GM21515 (cell line): Measurements from ENCODE around the gene PHF13.
A peak's percentile ranks its signal among the peaks of the same experiment; 100 is the strongest.

Source experiments
- ATAC-seq: cut with Tn5 transposase; IDR thresholded peaks from one replicate; pipeline ENCODE4 v1.9.1; 2021; ENCODE audit not compliant: unreplicated experiment

Gene PHF13

DNA sequence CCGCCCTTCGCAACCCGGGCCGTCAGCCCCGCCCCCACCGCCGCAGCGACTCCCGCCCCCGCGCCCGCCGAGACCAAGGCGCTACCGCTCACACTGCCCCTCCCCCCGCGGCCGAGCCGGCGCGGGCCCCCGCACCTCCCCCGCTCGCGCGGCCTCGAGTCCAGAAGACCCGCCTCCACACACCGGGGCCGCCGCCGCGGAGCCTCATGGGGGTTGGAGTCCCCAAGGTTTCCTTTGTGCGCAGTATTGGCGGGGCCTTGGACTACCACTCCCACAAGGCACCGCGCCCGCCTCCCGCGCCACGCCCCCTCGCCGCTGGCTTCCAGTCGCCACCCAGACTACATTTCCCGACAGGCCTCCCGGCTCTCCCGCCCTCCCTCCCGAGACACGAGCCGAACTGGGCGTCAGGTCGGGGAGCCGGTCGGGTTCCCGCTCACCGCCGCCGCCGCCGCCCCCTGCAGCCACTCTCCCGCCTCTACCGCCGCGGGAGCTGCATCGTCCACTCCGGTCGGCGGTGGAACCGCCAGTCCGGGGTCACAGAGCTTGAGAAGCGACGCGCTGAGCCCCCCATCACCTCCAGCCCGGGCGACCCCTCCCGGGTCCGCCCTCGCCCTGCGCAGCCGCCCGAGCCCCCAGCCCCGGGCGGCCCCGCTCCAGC, at the start of gene PHF13:
PHF13 (plus strand) TSS at position 371 of the 658 bp plus-strand sequence. CDS start 336 bp downstream, outside the sequence.
- peak; percentile 93 for ATAC-seq

DNA sequence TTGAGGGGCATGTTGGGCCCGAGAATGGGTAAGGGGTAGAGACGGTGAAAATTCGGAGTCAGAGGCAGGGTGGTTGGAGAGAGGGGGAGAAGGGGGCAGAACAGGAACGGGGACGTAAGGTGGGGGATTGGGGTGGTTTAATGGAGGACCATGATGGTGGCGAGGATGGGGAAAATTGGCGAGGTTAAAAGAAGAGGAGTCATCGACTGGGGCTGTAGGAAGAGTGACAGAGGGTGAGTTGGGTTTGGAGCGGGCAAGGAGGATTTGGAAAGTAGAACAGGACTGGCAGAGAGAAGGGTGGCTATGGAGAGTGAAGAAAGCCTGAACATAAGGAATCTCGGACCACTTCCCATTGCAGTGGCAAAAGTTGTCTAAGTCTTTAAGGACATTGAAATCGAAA, 44.5 kb upstream of the PHF13 start:
- ATAC-seq: no peak

DNA sequence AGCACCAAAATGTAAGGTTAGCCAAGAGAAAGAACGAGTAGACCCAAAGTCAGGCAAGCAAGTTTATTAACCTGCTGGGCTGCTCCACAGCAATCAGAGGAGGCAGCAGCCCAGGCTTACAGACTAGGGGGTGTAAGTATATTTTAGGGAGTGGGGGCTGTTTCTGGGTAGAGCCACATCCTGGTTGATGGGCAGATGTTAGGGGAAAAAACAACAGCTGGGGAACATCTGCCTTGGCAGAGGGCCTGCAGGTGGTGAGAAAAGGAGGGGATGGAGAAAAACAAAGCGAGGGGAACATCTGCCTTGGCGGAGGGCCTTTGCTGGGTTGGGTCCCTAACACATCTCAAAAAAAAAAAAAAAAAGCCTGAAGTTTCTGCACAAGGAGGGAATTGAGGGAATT, 43.4 kb upstream of the PHF13 start:
- no peak for ATAC-seq

GRCh38 chr1:6570987-6571386, 42.5 kb upstream of the PHF13 start:
- no peak for ATAC-seq

GRCh38 chr1:6572653-6573383, 40.7 kb upstream of the PHF13 start:
- ATAC-seq: no peak

- no peak for ATAC-seq
These were observed 39.4 kb upstream of the PHF13 start for GRCh38 chr1:6574025-6574620.

DNA sequence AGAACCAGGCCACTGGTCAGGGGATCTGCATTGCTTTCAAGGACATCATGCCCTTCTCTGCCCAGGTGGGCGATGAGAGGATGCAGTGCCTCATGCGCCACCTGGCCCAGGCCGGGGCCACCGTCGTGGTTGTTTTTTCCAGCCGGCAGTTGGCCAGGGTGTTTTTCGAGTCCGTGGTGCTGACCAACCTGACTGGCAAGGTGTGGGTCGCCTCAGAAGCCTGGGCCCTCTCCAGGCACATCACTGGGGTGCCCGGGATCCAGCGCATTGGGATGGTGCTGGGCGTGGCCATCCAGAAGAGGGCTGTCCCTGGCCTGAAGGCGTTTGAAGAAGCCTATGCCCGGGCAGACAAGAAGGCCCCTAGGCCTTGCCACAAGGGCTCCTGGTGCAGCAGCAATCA, 38.7 kb upstream of the PHF13 start:
- no peak for ATAC-seq

DNA sequence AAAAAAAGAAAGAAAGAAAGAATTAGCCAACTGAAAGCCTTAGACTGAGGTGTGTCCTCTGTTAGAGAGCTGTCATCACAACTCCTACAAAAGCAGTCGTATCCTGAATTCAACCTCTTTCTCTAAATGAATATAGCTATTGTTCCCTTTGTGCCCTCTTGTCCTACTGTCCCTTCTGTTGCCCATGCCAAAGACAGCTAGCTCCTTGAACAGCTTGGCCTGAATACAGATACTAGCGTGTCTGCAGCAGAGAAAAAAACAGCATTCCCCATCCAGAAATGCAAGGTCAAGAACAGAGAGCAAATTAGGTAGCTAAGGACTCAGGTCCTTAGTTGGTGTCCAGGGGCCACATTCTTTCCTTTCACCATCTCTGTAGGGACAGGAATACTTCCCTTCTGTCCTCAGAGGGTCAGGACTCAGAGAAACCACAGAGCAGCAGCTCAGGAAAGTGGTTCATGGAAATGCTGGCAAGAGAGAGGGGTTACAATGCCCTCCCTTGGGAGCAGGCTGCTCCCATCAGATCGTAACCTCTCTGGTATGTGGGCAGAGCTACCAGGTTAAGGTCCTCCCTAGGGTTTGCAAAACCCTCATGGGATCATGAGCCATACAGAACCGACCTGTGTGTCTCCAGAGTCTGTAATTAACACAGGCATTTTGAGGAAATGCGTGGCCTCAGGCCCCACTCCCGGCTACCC, 35.6 kb upstream of the PHF13 start:
- no peak for ATAC-seq

GRCh38 chr1:6578624-6579373, 34.7 kb upstream of the PHF13 start:
- ATAC-seq: no peak

DNA sequence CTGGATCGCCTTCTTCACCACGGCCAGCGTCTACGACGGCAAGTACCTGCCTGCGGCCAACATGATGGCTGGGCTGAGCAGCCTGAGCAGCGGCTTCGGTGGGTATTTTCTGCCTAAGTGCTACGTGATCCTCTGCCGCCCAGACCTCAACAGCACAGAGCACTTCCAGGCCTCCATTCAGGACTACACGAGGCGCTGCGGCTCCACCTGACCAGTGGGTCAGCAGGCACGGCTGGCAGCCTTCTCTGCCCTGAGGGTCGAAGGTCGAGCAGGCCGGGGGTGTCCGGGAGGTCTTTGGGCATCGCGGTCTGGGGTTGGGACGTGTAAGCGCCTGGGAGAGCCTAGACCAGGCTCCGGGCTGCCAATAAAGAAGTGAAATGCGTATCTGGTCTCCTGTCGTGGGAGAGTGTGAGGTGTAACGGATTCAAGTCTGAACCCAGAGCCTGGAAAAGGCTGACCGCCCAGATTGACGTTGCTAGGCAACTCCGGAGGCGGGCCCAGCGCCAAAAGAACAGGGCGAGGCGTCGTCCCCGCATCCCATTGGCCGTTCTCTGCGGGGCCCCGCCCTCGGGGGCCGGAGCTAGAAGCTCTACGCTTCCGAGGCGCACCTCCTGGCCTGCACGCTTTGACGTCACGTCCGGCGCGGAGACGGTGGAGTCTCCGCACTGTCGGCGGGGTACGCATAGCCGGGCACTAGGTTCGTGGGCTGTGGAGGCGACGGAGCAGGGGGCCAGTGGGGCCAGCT, 34.0 kb upstream of the PHF13 start, which contains the start of gene ZBTB48:
ZBTB48 (plus strand) TSS at position 621 of the 745 bp plus-strand sequence. CDS start 616 bp downstream, outside the sequence.
- peak; percentile 96 for ATAC-seq

DNA sequence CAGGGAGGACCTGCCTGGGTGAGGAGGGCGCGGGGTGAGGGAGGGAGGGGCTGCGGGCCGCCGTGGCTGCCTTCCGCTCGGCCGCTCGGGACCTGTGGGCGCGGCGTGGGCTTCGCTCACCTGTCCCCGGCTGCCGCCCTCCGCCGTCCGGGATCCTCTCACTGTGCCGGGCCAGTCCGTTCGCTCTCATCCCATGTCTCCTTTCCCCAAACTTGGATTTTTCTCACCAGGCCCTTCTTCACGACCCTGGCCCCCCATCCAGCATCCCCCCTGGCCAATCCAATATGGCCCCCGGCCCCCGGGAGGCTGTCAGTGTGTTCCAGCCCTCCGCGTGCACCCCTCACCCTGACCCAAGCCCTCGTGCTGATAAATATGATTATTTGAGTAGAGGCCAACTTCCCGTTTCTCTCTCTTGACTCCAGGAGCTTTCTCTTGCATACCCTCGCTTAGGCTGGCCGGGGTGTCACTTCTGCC, 33.4 kb upstream of the PHF13 start:
- ATAC-seq: peak; percentile 19

DNA sequence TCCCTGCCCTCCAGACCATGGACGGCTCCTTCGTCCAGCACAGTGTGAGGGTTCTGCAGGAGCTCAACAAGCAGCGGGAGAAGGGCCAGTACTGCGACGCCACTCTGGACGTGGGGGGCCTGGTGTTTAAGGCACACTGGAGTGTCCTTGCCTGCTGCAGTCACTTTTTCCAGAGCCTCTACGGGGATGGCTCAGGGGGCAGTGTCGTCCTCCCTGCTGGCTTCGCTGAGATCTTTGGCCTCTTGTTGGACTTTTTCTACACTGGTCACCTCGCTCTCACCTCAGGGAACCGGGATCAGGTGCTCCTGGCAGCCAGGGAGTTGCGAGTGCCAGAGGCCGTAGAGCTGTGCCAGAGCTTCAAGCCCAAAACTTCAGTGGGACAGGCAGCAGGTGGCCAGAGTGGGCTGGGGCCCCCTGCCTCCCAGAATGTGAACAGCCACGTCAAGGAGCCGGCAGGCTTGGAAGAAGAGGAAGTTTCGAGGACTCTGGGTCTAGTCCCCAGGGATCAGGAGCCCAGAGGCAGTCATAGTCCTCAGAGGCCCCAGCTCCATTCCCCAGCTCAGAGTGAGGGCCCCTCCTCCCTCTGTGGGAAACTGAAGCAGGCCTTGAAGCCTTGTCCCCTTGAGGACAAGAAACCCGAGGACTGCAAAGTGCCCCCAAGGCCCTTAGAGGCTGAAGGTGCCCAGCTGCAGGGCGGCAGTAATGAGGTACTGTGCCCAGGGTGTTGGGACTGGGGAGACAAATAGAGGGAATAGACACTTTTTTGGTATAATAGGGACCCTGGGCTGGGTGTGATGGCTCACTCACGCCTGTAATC, 32.7 kb upstream of the PHF13 start:
- ATAC-seq: no peak

- no peak for ATAC-seq
These were observed 31.8 kb upstream of the PHF13 start for GRCh38 chr1:6581561-6582305.

- no peak for ATAC-seq
These were observed 31.2 kb upstream of the PHF13 start for GRCh38 chr1:6582370-6582769.

DNA sequence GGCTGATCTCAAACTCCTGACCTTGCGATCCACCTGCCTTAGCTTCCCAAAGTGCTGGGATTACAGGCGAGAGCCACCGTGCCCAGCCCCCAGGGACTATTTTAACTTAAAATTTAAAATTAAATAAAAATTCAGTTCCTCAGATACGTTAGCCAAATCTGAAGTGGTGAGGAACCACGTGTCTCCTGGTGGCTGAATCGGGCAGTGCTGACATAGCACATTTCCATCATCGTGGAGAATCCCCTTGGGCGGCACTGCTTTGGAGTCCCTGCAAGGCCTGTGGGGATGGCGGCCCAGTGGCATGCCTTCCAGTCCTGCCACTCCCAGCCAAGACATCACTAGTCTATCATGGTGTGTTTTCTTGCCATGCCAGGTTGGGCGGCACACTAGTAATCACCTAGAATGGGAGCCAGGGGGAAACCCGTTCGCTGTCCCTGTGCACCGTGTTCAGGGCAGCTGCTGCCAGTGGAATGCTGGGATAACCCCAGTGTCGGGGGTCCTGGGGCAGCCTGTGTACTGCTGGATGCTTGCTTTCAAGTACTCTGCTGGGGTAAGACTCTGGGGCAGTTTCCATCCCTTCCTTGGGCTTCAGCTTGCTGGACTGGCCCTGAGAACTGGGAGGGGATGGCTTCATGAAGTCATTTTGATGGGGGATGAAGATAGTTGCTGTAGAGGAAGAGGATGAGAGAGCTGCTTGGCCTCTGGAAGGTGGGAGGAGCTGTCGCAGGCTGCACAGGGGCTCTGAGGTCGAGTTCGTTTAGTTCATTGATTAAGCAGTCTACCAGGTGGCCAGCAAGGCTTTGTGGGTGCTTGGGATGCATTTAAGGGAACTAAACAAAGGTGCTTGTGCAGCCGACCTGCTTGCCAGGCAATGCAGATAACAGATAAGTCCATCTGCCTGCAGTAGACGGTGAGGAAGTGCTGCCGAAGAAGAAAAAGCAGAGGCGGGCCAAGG, 29.1 kb upstream of the PHF13 start:
- ATAC-seq: no peak

DNA sequence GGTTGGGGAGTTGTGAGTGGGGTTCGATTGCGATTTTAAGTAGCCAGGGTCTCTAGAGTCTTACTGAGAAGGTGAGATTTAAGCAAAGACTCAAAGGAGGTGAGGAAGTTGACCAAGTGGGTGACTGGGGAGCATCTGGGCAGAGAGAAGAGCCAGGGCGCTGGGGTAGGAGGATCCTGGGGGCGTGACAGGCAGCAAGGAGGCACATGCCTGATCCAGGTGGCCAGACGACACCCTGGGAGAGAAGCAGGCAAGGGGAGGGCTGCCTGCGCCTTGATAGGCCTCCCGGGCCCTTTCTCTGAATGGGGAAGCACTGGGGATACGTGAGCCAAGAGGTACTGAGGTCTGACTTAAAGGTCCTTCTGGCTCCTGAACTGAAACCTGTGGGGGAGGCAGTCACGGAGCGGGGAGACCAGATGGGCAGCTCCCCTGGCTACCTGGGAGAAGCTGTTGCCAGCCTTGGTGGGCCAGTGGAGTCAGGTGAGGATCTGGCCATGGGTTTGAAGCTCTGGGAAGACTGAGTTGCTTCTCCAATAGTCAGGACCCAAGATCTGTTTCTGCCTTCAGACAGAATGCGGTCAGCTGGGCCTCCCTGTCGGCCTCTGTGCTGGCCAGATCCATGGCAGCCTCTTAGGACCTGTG, 28.3 kb upstream of the PHF13 start:
- no peak for ATAC-seq

- ATAC-seq: no peak
These were observed 27.7 kb upstream of the PHF13 start for GRCh38 chr1:6585841-6586240.
